HepG2 (cell line): ENCODE data around the gene NPBWR2. TPM values are rescaled to one million over a fixed set of nuclear protein-coding genes. Genes with fewer than 3 reads are reported as not detected.

ENCODE experiments used
- ADNP ChIP-seq: sonication (generic); formaldehyde crosslinking; IDR thresholded peaks from 2 replicates; pipeline ENCODE4 v1.4.0; 2020; ENCODE audit warnings: missing genetic modification reagents
- ARNTL ChIP-seq: sonication (generic); formaldehyde crosslinking; IDR thresholded peaks from 2 replicates; pipeline ENCODE4 v1.4.0; 2020; ENCODE audit warnings: mild to moderate bottlenecking, missing genetic modification reagents
- GABPB1 ChIP-seq: IDR thresholded peaks from 2 replicates; pipeline ENCODE4 v1.6.1; 2016; ENCODE audit warnings: mild to moderate bottlenecking, missing genetic modification reagents, moderate library complexity, missing compliant biosample characterization
- NBN ChIP-seq: fragments of 450-650 bp; conservative IDR thresholded peaks from 2 replicates; pipeline ENCODE4 v1.6.1; 2017
- NCOR1 ChIP-seq: fragments of 200-600 bp; sonication (generic); IDR thresholded peaks from 2 replicates; pipeline ENCODE4 v1.7.0; 2017; ENCODE audit warnings: antibody characterized with exemption, low read length, borderline replicate concordance
- RFXAP ChIP-seq: sonication (generic); formaldehyde crosslinking; IDR thresholded peaks from 2 replicates; pipeline ENCODE4 v1.4.0; 2020; ENCODE audit warnings: missing genetic modification reagents, borderline replicate concordance
- SETDB1 ChIP-seq: sonication (generic); formaldehyde crosslinking; IDR thresholded peaks from 2 replicates; pipeline ENCODE4 v1.5.1; 2020; ENCODE audit warnings: missing genetic modification reagents, mild to moderate bottlenecking, borderline replicate concordance
- ZFP36 ChIP-seq: fragments of 150-350 bp; IDR thresholded peaks from 2 replicates; pipeline ENCODE4 v1.6.1; 2018; ENCODE audit warnings: borderline replicate concordance, low read length, low read depth; ENCODE audit not compliant: partially characterized antibody
- ZSCAN5A ChIP-seq: sonication (generic); formaldehyde crosslinking; IDR thresholded peaks from 2 replicates; pipeline ENCODE4 v1.8.0; 2022; ENCODE audit warnings: mild to moderate bottlenecking, missing genetic modification reagents, borderline replicate concordance
- polyA plus RNA-seq, 8 experiments: library from polyadenylated mRNA; depleted of rRNA in 3 of 8; stranded (reverse) in 7 of 8; unstranded in 1 of 8; fragments of >200 nt; fragmentation: Illumina TruSeq in 4 of 8; extraction: Trizol in 4 of 8; gene quantifications; 2 replicates each; pipeline versions ENCODE4 v1.2.1 to v1.2.3, GENCODE V29; 2011 to 2016; ENCODE audit warnings: low read depth in 4 of 8, missing spikeins in 1 of 8, mixed read lengths in 1 of 8; ENCODE audit not compliant: insufficient read depth in 1 of 8
- total RNA-seq, 5 experiments: library from RNA; depleted of rRNA; stranded (reverse); fragments of >200 nt; fragmentation: Illumina TruSeq; extraction: Trizol; gene quantifications; 2 replicates each; pipeline ENCODE4 v1.2.3, GENCODE V29; 2016; ENCODE audit warnings: low read depth in 1 of 5
- TF ChIP-seq, protein P1 (sequence below): conservative IDR thresholded peaks from 2 replicates; pipeline ENCODE4 v1.6.1; 2018; ENCODE audit warnings: missing genetic modification reagents
- TF ChIP-seq, protein P2 (sequence below): sonication (generic); formaldehyde crosslinking; IDR thresholded peaks from 2 replicates; pipeline ENCODE4 v1.4.0; 2020; ENCODE audit warnings: low read depth, mild to moderate bottlenecking, missing genetic modification reagents

The NPBWR2 gene
- total and polyA plus RNA-seq, 2 of the 13 experiments (the other 11 are each of a cell fraction or from before 2014, with no cell fraction given), result not detected

DNA sequence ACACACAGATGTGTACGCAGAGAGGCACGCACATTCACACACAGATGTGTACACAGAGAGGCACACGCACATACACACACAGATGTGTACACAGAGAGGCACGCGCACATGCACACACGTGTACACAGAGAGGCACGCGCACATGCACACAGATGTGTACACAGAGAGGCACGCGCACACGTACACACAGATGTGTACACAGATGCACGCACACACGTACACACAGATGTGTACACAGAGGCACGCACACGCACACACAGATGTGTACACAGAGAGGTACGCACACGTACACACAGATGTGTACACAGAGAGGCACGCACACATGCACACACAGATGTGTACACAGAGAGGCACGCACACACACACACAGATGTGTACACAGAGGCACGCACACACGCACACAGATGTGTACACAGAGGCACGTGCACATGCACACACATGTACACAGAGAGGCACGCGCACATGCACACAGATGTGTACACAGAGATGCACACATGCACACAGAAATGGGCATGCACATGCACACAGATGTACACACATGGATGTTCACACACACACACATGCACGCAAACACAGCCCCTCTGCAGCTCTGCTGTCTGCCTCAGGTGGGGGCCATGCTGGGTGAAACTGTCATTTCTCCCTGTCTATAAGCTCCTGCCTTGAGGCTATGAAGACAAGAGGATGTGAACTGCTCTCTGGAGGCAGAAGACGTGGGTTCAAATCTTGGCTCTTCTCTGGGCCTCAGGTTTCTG, 42.6 kb upstream of the NPBWR2 start (continued):
- TF ChIP-seq ZSCAN5A (CRISPR knock-in tag) (no peak), NBN (no peak), NCOR1 (no peak), ZFP36 (no peak), ADNP (CRISPR knock-in tag) (no peak; the same call in 1 of the 2 replicates), GABPB1 (CRISPR knock-in tag) (no peak), RFXAP (CRISPR knock-in tag) (no peak), SETDB1 (no peak), ARNTL (CRISPR knock-in tag) (no peak)
- TF ChIP-seq, protein P1, sequence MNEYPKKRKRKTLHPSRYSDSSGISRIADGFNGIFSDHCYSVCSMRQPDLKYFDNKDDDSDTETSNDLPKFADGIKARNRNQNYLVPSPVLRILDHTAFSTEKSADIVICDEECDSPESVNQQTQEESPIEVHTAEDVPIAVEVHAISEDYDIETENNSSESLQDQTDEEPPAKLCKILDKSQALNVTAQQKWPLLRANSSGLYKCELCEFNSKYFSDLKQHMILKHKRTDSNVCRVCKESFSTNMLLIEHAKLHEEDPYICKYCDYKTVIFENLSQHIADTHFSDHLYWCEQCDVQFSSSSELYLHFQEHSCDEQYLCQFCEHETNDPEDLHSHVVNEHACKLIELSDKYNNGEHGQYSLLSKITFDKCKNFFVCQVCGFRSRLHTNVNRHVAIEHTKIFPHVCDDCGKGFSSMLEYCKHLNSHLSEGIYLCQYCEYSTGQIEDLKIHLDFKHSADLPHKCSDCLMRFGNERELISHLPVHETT, result no peak
- TF ChIP-seq, protein P2, sequence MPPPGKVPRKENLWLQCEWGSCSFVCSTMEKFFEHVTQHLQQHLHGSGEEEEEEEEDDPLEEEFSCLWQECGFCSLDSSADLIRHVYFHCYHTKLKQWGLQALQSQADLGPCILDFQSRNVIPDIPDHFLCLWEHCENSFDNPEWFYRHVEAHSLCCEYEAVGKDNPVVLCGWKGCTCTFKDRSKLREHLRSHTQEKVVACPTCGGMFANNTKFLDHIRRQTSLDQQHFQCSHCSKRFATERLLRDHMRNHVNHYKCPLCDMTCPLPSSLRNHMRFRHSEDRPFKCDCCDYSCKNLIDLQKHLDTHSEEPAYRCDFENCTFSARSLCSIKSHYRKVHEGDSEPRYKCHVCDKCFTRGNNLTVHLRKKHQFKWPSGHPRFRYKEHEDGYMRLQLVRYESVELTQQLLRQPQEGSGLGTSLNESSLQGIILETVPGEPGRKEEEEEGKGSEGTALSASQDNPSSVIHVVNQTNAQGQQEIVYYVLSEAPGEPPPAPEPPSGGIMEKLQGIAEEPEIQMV, result no peak
